IPS-18a (cell line): ENCODE measurements around the gene NR5A1.

Experiments
- H3K27ac ChIP-seq: one replicate; pipeline ENCODE4 v1.5.1; 2013; ENCODE audit warnings: low read length
- H3K27me3 ChIP-seq: one replicate; pipeline ENCODE4 v1.6.1; 2013; ENCODE audit warnings: mild to moderate bottlenecking, low read length; ENCODE audit not compliant: control insufficient read depth, insufficient read depth
- H3K36me3 ChIP-seq: one replicate; pipeline ENCODE4 v1.6.1; 2013; ENCODE audit warnings: low read depth, low read length; ENCODE audit not compliant: control insufficient read depth
- H3K4me1 ChIP-seq: one replicate; pipeline ENCODE4 v1.6.1; 2013; ENCODE audit warnings: low read depth, low read length; ENCODE audit not compliant: control insufficient read depth
- H3K4me3 ChIP-seq: one replicate; pipeline ENCODE4 v1.5.1; 2013; ENCODE audit warnings: low read length
- H3K9ac ChIP-seq: one replicate; pipeline ENCODE4 v1.6.1; 2013; ENCODE audit warnings: mild to moderate bottlenecking, low read length, moderate library complexity
- H3K9me3 ChIP-seq: one replicate; pipeline ENCODE4 v1.6.1; 2013; ENCODE audit warnings: low read depth, low read length; ENCODE audit not compliant: control insufficient read depth

NR5A1 gene

GRCh38 chr9:124467410-124468060 lies 39.7 kb downstream of the NR5A1 start:
- H3K4me1 ChIP-seq, result no peaks in the 10 kb centered on the region
- no peak overlapping the region for H3K27ac ChIP-seq
- no peaks in the 10 kb centered on the region for H3K27me3 ChIP-seq
- H3K4me3 ChIP-seq, result no peak overlapping the region
- no peaks in the 10 kb centered on the region for H3K9me3 ChIP-seq
- no peak overlapping the region for H3K9ac ChIP-seq
- H3K36me3 ChIP-seq, result no peaks in the 10 kb centered on the region

- Histone ChIP-seq H3K4me3 (no peak overlapping the region), H3K9ac (no peak overlapping the region), H3K27me3 (no peaks in the 10 kb centered on the region), H3K36me3 (no peaks in the 10 kb centered on the region), H3K9me3 (no peaks in the 10 kb centered on the region), H3K4me1 (no peaks in the 10 kb centered on the region), H3K27ac (no peak overlapping the region)
These were observed 41.5 kb downstream of the NR5A1 start for GRCh38 chr9:124465736-124466135.

GRCh38 chr9:124462739-124463138 lies 44.5 kb downstream of the NR5A1 start:
- Histone ChIP-seq H3K27ac (no peak overlapping the region), H3K36me3 (no peaks in the 10 kb centered on the region), H3K4me1 (no peaks in the 10 kb centered on the region), H3K9me3 (no peaks in the 10 kb centered on the region), H3K9ac (no peak overlapping the region), H3K27me3 (no peaks in the 10 kb centered on the region), H3K4me3 (no peak overlapping the region)

DNA sequence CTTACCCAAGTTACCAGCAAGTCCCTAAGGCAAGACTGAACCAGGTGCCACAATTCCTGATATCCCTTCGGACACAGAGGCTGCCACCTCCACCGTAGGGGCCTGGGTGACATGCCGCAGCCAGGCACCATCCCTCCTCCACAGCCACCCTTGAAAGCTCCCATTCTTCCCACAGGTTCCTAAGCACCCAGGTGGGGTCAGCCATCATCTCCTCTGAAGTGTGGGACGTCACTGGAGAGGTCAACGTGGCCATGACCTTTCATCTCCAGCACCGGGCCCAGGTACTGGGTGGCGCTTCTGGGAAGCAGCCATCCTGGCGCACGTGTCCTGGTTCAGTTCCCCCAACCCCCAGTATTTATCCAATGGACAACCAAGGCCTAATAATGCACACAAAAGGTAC lies 48.8 kb downstream of the NR5A1 start:
- no peak overlapping the region for H3K27ac ChIP-seq
- no peak overlapping the region for H3K4me3 ChIP-seq
- H3K4me1 ChIP-seq, result no peaks in the 10 kb centered on the region
- no peaks in the 10 kb centered on the region for H3K9me3 ChIP-seq
- peaks cover 6% of the 10 kb centered on the region for H3K27me3 ChIP-seq
- H3K36me3 ChIP-seq, result no peaks in the 10 kb centered on the region
- no peak overlapping the region for H3K9ac ChIP-seq

- no peak overlapping the region for H3K27ac ChIP-seq
- no peaks in the 10 kb centered on the region for H3K36me3 ChIP-seq
- peaks cover 10% of the 10 kb centered on the region for H3K27me3 ChIP-seq
- H3K4me1 ChIP-seq, result no peaks in the 10 kb centered on the region
- H3K9ac ChIP-seq, result no peak overlapping the region
- H3K4me3 ChIP-seq, result no peak overlapping the region
- no peaks in the 10 kb centered on the region for H3K9me3 ChIP-seq
These were observed 49.2 kb downstream of the NR5A1 start for GRCh38 chr9:124457887-124458431.

- Histone ChIP-seq H3K27ac (no peak overlapping the region), H3K27me3 (peaks cover 17% of the 10 kb centered on the region), H3K9me3 (no peaks in the 10 kb centered on the region), H3K4me3 (no peak overlapping the region), H3K36me3 (no peaks in the 10 kb centered on the region), H3K4me1 (no peaks in the 10 kb centered on the region), H3K9ac (no peak overlapping the region)
These were observed 49.9 kb downstream of the NR5A1 start for GRCh38 chr9:124457079-124457886.

DNA sequence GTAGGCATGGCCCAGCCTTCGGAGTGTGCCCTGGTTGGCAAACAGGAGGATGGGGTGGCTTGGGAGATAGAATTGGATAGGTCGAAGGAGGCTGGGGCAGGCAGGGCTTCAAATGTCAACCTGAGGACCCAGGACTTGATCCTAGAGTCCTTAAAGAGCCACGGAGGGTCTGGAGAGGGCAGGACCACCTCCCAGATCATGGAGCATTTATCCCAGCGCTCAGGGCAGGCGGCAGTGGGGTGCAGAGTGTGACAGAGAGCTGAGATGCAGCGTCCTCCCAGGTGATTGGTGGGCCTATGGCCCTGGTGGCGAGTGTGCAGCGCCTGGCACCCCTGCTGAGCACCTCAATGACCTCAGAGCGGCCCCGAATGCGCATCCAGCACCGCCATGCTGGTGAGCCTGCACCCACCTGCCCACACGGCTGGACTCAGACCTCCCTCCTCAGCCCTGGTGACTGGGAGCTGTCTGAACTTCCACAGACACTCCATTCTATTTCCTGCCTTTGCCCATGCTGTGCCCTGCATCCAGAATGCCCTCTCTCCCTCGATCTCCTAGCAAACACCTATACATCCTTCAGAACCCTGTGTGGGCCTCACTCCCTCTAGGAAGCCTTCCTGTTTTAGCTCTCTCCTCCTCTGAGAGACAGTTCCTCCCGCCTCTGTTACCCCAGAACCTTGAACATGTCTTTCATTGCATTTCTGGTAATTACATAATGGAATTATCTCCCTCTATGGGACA lies 50.7 kb downstream of the NR5A1 start:
- Histone ChIP-seq H3K4me3 (no peak overlapping the region), H3K9ac (no peak overlapping the region), H3K27me3 (peaks cover 25% of the 10 kb centered on the region), H3K36me3 (no peaks in the 10 kb centered on the region), H3K4me1 (no peaks in the 10 kb centered on the region), H3K9me3 (no peaks in the 10 kb centered on the region), H3K27ac (no peak overlapping the region)

DNA sequence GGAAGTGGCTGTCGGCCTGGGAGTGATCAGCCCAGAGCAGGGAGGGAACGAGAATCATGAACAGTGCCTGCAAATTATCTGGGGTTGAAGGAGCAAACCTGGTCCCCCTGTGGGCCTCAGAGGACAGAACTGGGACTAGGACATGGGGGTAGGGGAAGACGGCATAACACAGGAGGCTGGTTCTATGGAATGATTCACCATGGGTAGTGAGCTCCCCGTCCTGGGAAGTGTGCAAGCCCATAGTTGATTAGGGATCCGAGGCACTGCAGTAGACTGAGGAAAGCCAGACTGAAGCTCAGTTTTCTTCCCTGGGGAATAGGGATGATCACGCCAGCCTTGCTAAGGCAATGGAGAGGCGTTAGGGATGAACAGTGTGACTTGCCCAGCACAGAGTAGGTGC lies 51.4 kb downstream of the NR5A1 start:
- Histone ChIP-seq H3K4me3 (no peak overlapping the region), H3K27ac (no peak overlapping the region), H3K9ac (no peak overlapping the region), H3K36me3 (no peaks in the 10 kb centered on the region), H3K27me3 (peaks cover 31% of the 10 kb centered on the region), H3K4me1 (peaks cover 7% of the 10 kb centered on the region), H3K9me3 (no peaks in the 10 kb centered on the region)

DNA sequence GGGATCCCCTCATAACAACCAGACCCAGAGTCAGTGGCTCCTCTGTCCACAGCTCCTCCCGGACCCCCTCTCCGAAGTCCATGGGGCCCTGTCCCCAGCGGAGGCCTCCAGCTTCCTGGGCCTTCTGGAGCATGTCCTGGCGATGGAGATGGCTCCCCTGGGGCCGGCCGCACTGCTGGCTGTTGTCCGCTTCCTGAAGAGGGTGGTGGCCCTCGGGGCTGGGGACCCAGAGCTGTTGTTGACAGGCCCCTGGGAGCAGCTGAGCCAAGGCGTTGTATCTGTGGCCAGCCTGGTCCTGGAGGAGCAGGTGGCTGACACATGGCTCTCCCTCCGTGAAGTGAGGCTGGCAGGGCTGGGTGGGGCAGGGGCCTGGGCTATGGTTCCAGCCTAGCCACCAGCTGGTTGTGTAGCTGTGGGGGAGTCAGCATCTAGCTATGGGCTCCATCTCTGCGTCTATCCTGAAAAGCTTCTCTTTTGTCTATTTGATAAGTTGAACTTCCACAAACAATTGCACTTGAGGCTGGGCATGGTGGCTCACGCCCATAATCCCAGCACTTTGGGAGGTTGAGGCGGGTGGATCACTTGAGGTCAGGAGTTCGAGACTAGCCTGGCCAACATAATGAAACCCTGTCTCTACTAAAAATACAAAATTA lies 52.3 kb downstream of the NR5A1 start:
- no peak overlapping the region for H3K9ac ChIP-seq
- peaks cover 8% of the 10 kb centered on the region for H3K4me1 ChIP-seq
- H3K27ac ChIP-seq, result no peak overlapping the region
- H3K9me3 ChIP-seq, result no peaks in the 10 kb centered on the region
- H3K4me3 ChIP-seq, result no peak overlapping the region
- no peaks in the 10 kb centered on the region for H3K36me3 ChIP-seq
- peaks cover 36% of the 10 kb centered on the region for H3K27me3 ChIP-seq

GRCh38 chr9:124454296-124454695 lies 52.9 kb downstream of the NR5A1 start:
- H3K9me3 ChIP-seq, result no peaks in the 10 kb centered on the region
- H3K4me1 ChIP-seq, result peaks cover 8% of the 10 kb centered on the region
- H3K9ac ChIP-seq, result no peak overlapping the region
- H3K27me3 ChIP-seq, result peaks cover 36% of the 10 kb centered on the region
- H3K36me3 ChIP-seq, result no peaks in the 10 kb centered on the region
- no peak overlapping the region for H3K4me3 ChIP-seq
- H3K27ac ChIP-seq, result no peak overlapping the region

GRCh38 chr9:124453586-124454191 lies 53.5 kb downstream of the NR5A1 start:
- H3K9me3 ChIP-seq, result no peaks in the 10 kb centered on the region
- no peak overlapping the region for H3K9ac ChIP-seq
- no peaks in the 10 kb centered on the region for H3K36me3 ChIP-seq
- H3K4me1 ChIP-seq, result peaks cover 8% of the 10 kb centered on the region
- no peak overlapping the region for H3K27ac ChIP-seq
- H3K27me3 ChIP-seq, result peaks cover 36% of the 10 kb centered on the region
- peak overlapping the region; percentile 39 for H3K4me3 ChIP-seq
